Activated CD4-positive, alpha-beta T cell treated with anti-CD3 and anti-CD28 coated beads for 1 hour (primary cell): Measurements from ENCODE around the gene PPP1R3A.

Experiments
- DNase-seq: peaks from one replicate; pipeline ENCODE4 v3.0.0-alpha.2; 2020

The PPP1R3A gene

DNA sequence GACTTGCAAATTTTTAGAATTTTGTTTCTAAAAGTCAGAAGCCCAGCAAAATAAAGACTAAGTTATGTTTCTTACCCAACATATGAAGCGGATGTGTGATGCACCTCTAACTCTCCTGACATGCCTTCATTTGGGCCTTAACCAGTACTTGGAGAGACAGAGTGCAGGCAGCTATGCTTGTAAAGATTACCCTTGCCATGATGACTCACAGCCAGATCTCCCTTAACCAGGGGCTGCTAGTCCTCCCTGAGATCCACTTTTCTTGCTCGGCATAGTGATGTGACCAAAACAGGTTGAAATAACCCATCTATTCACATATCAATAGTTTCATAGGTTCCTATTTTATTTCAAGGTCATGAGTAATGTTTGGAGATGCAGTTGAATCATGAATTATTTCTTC, 43.6 kb downstream of the PPP1R3A start:
- no peak for DNase-seq

GRCh38 chr7:113873554-113874151, 45.2 kb downstream of the PPP1R3A start:
- no peak for DNase-seq

GRCh38 chr7:113872981-113873380, 45.8 kb downstream of the PPP1R3A start:
- no peak for DNase-seq

GRCh38 chr7:113867325-113867724, 51.5 kb downstream of the PPP1R3A start:
- no peak for DNase-seq

- no peak for DNase-seq
Measured at GRCh38 chr7:113856010-113856409, 62.8 kb downstream of the PPP1R3A start.

DNA sequence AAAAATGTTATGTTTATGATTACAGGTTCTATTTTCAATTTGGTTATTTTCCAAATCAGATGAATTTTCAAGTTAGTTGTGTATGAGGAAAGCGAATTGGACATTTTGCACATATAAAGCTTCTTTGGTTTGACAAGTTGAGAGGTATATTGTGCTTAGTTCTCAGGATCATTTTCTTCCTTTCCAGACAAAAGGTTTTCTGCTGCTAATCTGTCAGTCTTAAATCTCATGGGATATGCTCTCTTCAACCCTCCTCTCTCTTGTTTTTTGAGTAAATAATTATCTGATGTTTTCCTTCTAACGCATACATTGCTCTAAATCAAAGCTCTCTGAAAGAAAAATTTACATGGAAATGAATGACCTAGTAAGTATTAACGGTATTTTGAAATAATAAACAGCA, 77.9 kb downstream of the PPP1R3A start:
- DNase-seq: no peak

- no peak for DNase-seq
Measured at GRCh38 chr7:113835367-113835766, 83.4 kb downstream of the PPP1R3A start.

- no peak for DNase-seq
Measured at GRCh38 chr7:113832196-113832745, 86.5 kb downstream of the PPP1R3A start.

GRCh38 chr7:113831556-113831955, 87.3 kb downstream of the PPP1R3A start:
- no peak for DNase-seq

- DNase-seq: no peak
Measured at GRCh38 chr7:113828581-113828980, 90.2 kb downstream of the PPP1R3A start.
